Retina (tissue), 1 donor: Measurements from ENCODE around the gene ELMOD1.
A peak's percentile ranks its signal among the peaks of the same experiment; 100 is the strongest.

ENCODE experiments used
- DNase-seq: peaks from one replicate; pipeline ENCODE4 v3.0.0-alpha.2; 2016

ELMOD1 gene

DNA sequence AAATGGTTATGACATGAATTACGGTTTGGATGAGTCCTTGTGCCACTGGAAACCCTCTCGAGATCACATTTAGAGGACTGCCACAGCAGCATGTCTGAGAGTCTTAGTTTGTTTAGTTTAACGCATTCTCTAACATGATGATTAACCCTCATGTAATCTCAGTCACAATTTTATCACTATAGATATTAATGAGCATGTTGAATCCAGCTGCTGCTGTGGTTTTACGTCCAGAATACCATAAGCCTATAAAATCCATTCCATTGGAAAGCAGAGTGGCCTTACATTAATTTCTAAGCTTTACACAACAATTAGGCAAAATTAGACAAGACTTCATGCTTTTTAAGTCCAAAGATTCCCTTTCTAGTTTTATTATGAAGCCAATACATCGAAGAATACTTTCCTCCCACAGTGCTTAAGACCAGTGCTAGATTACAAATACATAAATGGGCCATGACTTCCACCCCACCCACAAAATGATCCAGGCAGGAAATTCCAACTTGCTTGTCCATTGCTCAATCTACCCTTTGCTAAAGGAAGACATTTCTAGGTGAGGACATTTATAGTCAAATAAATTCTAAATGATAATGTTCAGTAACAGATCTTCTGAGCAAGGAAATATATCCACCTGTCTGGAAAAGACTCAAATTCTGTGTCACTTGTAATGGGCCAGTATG is 3.5 kb upstream of the ELMOD1 start:
- DNase-seq, result no peak

DNA sequence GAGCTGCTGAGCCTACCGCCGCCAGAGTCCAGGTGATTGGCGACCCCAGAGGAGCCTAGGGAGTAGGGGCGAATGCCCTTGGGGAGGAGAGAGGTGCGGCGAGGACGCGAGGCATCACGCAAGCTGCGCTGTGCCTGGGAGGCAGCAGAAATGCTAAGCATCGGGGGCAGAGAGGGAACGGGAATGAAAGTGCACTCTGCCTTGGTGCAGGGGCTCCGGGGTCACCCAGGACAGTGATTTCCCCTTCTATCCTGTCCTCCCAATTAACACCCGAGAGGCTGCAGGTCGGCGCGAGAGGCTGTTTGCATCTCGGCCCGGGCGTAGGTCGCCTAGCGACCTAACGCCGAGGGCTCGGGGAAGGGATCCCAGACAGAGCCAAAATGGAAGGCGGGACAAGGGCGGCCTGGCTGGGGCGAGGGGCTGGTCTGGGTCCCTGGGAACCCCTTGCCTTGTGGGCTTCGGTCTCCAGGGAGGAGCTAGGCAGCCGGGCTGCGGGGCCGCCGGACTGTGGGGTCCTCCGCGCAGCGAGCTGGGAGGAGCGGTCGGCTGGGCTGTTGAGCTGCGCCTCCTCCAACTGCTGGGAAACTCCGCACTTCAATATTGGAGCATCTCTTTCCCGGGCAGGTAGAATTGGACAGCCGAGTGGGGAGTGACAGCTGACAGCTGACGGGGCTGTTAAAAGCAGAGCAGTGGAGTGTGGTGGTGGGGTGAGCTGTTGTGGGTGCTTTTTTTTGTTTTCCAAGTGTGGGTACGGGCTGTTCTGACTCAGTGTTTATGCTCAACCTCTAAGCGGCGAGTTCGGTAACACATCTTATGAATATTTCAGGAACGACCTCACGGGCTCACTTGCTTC is 657 bp downstream of the ELMOD1 start:
- DNase-seq, result peak; percentile 89

DNA sequence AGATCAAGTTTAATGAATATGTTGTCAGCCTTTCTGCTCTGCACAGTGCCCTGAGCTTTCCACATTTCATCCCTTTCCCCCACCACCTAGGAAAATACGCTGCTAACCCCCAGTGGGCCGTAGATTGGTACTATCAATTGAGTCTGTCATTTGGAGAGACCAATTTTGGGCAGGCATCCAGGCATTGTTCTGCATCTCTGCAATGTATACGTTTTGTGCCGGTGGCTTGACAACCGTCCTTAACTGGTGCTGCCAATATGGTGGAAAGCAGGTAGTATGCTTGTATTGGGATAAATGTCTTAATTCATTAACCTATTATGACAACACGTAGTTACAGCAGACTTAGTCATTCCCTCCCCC is 1.3 kb downstream of the ELMOD1 start:
- DNase-seq, result no peak

DNA sequence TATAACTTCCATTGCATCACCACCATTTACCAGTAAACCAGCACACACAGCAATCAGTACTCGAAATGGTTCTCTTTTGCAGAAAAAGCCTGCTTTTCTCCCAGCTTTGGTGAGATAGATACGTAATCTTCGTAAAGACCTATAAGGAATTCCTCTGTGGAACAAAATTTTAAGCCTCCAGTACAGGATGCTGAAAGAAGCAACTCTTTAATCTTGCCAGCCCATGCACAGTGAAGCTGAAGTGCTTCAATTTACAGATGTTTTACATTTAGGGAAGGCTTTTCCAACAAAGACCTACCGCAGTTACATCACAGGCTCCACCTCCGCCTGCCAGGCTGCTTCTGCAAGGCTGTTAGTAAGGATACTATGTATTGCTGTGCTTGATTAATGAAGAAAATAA is 1.9 kb downstream of the ELMOD1 start:
- DNase-seq, result peak; percentile 43

DNA sequence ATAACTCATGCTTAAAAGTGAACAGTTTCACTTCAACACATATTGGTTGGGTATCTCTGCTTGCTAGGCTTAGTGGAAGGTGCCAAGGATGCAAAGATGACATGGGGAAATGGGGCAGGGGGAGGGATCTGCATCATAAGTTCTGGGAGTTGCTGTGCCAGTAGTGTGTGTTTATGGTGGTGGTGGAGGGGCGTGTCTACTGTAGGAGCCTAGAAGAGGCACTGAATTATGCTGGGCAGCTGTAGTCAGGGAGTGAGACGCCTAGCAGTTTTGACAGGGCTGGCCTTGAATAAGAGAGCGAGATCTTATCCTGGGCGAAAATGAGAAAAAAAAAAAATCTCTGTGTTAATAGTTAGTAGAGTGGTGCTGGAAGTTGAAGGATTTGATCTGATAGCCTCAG is 3.0 kb downstream of the ELMOD1 start:
- DNase-seq, result peak; percentile 58

DNA sequence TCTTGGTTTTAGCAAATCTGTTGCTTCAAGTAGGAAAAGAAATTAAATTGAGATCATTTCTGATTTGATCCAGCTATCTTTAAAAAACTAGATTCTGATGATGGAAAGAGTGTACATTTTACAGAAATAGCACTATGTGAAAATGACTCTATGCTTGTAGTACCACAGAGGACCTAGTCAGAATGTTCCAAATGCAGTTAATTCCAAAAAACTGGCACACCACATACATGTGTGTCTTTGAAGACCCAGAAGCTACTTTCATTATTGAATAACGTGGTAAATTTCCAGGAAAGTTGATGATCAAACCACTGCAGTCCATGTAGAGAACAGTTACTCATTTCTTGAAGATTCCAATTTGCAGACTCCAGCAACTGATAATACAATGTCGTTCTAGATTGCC is 3.8 kb downstream of the ELMOD1 start:
- DNase-seq, result no peak

DNA sequence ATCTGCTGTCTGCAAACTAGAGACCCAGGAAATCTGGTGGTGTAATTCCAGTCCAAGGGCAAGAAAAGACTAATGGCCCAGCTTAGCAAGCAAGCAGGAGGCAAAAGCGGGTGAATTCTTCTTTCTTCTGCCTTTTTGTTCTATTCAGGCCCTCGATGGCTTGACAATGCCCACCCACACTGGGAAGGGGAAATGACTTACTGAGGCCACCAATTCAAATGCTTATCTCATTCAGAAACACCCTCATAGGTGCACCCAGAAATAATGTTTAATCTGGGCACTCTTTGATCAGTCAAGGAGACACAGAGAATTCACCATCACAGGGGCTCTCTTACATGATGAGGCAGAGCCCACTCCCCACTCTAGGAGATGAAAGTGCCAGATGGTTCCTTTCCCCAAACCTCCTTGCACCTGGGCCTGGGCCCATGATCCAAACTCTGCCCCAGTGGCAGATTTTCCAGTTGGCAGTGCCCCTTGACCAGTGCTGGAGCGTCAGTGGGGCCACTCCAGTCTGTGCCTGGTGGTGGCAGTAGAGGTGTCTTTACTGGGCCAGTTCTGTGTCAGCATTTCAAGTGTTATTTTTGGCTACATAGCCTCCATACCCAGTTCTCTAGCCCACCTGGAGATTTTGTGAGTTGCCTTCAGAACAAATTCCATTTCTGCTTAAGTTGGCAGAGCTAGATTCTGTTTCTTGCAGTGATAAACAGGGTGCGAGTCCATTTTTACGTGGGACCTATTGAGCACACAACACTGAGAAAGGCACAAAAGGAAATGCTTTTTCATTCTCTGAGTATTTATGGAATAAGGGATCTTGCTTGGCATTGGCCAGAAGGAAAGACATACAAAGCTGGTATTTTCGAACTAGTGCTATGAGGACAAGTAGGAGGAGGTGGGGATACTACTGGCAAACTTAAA is 7.5 kb downstream of the ELMOD1 start:
- DNase-seq, result no peak

DNA sequence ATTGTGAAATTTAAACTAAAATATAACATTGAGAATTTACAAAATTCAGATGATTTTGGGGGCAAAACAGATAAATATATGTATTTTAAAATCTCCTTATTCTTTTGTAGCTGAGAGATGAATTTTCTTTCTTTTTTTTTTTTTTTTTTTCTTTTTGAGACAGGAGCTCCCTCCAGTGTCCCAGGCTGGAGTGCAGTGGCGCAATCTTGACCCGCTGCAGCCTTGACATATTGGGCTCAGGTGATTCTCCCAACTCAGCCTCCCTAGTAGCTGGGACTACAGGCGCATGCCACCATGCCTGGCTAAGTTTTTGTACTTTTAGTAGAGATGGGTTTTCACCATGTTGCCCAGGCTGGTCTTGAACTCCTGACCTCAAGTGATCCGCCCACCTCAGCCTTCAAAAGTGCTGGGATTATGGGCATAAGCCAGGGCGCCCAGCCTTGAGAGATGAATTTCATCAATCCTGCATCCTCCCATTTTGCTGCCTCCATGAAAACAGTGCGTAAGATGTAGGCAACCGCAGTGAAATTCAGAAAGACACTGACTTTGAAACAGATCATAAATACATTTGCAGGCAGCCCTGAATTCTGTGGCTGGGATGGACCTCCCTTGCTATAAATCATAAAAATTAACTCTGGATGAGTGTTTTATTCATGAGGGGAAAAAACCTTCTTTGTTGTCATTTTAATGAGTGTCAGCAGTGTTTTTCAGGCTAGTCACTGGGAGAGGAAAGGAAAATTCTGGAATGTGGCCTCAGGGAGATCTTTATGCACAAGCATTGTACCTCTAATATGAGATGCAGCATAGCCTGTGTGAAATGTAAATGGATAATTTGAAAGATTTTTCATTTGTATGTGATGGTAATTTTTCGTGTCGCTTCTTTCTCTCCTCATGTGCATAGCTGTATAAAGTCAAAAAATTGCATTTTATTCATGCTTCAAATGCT is 14.4 kb downstream of the ELMOD1 start:
- no peak for DNase-seq

DNA sequence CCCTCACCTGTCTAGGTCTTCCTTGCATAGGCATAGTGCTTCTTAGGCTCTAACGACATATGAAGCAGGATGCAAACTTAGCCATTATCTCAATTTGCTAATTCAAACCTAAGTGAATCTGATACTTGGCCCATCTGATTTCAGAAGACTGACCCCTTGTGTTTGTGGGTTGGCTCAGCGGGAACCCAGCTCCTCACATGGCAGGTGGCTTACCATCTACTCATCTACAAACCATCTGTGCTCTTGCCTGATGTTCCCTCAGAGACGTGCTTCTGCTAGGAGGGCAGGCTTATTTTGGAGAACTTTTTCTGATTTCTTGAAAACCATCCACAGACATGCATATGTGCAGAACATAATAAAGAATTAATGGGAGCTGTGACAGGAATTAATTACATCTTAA is 15.2 kb downstream of the ELMOD1 start:
- DNase-seq, result no peak

DNA sequence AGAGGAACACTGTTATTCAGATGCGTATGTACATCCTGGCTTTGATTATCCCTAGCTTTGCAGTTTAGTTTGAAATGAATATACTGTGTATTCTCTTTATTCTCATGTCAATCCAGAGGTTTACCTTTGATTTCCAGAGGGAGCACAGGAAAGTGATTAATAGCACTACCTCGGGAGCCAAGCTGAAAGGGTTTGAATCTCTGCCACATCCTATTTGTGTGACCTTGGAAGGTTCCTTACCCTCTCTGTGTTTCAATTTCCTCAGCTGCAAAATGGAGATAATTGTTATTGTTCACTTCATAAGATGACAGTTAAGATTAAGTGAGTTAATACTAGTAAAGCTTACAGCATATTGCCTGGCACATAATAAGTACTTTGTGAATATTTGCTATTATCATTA is 17.9 kb downstream of the ELMOD1 start:
- no peak for DNase-seq

DNA sequence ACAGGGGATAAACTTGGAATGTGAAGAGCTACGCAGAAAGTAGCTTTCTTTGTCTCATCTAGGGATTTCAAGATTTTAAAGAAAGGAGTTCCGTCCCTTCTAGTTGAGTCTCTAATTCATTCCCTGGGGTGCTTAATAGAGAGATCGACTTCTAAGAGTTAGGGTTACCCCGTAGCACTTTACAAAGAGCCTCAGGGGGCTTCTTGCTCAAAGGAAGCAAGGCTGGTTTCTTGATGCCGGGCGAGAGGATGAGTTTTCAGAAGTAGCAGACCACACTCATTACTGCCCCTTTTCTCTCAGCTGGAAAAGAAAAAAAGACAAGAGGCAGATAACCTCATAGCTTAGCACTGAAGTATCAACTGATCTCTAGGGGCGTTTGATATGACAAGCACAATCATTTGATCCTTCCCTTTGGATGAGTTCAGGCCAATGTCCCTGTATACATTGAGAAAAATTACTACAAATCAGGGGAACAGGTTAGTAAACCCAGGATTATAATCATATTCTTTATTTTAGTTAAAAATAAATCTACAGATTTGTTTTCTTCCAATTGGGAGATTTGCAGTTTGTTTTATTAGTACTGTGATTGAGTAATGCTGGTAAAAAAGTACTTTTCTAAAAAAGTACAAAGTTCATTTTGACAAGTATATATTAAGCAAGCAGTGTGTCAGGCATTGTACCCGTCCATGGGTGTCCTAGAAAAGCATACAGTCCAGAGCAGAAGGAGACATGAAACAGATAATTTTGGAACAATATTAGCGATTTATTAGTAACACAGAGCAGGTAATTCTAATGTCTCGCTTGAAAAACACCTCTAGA is 18.7 kb downstream of the ELMOD1 start:
- peak; percentile 30 for DNase-seq

DNA sequence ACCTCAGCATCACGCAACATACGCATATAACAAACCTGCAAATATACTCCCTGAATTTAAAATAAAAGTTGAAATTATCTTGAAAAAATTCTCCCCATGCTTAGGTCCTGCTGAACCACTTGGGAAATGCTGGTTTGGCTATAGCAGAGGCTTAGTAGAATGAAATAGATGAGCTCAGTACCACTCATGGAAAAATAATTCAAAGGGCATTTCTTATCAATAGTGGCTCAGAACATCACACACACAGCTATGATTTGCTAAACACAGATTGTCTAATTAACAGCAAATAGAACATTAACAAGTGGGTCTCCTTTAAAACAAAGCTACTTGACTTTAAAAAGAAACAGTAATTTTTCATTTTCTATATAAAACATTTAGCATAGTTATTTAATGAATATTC is 21.5 kb downstream of the ELMOD1 start:
- no peak for DNase-seq

DNA sequence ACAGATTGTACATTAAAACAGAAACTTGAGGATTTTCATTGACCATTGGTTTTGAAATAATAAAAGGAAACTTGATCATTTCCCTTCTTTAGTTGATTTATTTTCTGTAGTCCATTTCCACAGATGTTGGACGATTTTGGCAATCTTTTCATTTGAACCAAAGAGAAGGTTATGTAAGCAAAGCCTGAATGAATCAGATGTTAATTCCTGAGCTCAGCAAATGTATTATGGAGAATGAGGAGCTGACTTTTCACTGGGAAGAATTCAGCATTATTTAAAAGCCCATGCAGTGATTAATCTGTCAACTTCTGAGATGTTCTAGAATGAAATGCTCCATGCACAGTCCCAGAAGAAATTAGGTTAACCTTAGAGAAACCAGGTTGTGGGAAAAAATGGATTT is 29.0 kb downstream of the ELMOD1 start:
- no peak for DNase-seq

DNA sequence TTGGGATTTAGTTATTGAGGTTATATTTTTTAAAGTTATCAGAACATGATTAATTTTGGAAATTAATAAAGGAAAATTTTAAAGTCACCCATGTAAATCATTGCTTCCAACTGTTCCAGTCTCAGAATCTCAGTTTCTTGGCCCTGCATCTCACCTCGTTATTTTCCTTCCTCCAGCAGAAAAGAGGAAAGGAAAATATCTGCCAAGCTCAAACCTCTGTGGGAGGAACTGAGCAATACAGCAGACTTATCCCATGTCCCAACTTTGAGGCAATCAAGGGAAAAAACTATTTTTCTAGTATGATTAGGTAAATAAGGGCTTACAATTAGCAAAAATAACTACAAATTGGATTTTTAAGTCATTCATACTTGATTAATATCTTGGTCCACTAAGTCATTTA is 30.1 kb downstream of the ELMOD1 start:
- no peak for DNase-seq

DNA sequence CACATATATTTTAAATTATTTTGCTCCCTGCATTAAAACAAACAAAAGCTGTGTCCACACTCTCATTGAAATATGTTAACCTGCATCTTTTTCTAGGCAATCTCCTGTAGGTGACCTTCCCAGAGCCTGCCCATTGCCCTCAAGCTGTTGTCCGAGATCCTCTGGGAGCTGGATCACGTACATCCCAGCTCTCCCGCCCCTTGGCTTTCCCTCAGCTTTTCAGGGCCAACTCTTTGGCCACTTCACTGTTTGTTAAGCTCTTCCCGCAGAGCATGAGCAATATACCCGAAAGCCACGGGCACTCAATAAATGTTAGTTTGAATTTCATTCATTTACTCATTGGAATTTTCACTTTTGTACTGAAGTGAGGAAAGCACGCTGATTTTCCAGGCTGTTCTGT is 32.2 kb downstream of the ELMOD1 start:
- no peak for DNase-seq

DNA sequence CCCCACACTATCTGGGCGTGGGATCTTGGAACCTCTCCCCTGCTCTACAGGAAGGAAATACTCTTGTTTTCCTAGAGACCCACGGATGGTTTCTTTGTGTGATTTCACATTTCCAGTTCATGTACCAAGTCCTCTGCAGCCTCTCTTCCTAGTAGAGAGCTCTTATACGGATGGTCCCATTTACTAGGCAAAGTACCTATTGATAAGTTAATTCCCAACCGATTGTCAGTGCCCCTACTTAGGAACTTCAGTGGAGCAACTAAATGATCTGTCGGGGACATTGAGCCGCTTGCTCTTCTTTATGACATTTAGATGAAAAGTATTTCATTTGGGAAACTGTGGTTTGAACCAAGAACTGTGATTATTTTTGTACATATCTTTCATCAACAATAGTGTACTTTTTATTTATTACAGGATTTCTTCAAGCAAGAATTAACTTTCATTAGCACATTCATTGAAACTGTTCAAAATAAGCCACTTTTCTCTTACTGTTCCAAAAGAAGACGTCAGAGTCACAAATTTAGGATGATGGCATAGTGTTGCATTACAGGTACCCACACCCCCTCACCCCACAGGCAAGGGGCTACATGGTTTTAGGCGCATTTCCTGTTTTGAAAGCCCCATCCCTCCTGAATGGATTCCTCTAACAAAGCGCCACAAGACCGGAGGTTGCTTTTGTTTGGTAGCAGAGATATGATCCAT is 34.2 kb downstream of the ELMOD1 start:
- no peak for DNase-seq

DNA sequence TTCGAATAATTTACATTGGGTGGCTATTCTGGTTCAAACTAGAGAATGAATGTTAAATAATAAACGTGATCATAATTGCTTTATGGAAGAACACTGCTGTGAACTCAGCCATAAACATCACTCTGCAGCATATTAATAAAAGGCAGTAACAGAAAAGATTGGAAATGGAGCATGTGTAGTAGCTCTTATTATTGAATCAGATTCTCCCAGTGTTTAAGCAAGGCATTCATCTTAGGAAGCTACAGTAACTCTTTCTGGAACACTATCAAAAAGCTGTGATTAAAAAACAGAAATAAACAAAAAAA is 34.7 kb downstream of the ELMOD1 start:
- DNase-seq, result no peak

DNA sequence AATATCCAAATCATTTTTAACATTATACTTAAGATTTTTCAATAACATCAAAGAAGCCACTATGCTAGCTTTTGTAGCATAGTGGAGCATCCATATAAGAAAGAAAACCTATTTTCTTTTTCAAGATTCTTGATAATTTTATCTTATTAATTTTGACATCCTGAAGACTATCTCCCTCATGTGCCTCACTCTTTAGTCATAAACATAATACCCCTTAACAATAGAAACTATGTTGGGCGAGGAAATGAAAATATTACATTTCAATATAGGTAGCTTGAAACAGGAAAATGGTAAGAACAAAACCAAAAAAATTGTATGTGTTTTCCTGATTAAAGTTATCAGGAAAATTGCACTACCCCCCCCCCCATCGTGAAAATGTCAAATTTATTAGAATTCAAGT is 40.1 kb downstream of the ELMOD1 start:
- no peak for DNase-seq

DNA sequence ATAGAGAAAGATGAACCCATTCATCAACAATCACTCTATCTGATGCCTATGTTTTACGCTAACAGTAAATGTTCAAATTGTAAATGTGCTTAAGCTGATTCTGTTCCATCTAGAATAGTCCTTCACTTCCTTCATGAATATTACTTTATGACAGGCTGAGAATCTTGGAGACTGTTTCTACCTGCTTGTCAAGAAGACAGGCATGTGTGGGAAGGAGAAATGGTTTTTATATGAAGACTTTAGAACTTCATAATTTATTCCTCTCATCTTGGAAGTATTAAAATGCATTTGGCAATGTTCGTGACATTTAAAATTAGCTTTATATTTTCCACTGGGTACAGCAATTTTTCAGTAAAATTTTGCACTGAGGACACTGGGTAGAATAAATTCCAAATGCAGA is 41.0 kb downstream of the ELMOD1 start:
- DNase-seq, result no peak

DNA sequence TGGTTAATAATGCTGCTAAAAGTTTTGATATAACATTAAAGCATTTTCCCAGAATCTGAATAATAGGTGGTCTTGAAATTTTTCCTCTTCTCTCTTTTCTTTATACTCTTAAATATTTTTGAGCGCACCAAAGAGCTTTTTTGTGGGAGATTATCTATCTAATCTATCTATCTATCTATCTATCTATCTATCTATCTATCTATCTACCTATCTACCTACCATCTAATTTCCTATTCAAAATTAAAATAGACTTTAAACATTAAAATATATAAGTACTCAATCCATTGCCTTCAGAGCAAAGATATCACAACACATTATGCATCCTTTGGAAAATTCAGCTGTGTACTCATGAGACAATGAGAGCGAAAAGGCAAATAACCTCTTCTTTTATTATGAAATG is 55.8 kb downstream of the ELMOD1 start:
- no peak for DNase-seq

DNA sequence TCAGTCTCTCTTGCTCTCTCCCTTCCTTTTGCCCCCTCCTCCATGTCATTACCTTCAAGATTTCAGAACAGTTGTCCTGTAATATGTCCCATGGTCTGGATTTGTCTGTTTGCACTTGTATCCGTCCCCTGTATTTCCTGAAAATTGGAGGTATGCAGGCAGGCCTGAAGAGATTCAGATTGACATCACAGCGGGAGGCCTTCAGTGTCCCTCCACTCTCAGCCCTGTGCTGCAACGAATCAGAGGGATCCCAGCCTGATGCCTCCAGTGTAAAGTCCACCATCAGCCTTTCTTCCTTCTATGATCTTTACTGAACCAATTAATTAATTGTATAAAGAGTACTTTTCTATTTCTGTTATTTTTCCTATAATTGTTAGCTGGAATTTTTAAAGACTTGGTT is 57.3 kb downstream of the ELMOD1 start:
- peak; percentile 71 for DNase-seq
